ENCODE results near the gene RNF121.

- TF ChIP-seq CBX5 (CRISPR knock-in tag; IDR thresholded peaks at IDR 0.05; ENCODE audit: borderline replicate concordance) (no peak), ATF7-NPFF (CRISPR knock-in tag; IDR thresholded peaks at IDR 0.05; ENCODE audit: low read depth) (no peak), STAT5B (CRISPR knock-in tag; IDR thresholded peaks at IDR 0.05) (no peak), KDM1A (CRISPR knock-in tag; IDR thresholded peaks at IDR 0.05) (no peak), PAF1 (CRISPR knock-in tag; IDR thresholded peaks at IDR 0.05) (no peak), KLF11 (CRISPR knock-in tag; IDR thresholded peaks at IDR 0.05) (no peak), CTCF (CRISPR knock-in tag; IDR thresholded peaks at IDR 0.05) (no peak), CCAR2 (optimal IDR thresholded peaks at IDR 0.05; ENCODE audit: low read depth, low read length) (no peak), MTERF4 (CRISPR knock-in tag; IDR thresholded peaks at IDR 0.05) (no peak)
These were observed 2.4 kb downstream of the RNF121 start for GRCh38 chr11:71931245-71931602.

Data from HepG2 (cell line).